HG02588 (cell line): Measurements from ENCODE around the gene SF3A1.

ENCODE experiments used
- ATAC-seq: cut with Tn5 transposase; IDR thresholded peaks from one replicate; pipeline ENCODE4 v1.9.1; 2021; ENCODE audit warnings: mild to moderate bottlenecking, moderate library complexity; ENCODE audit not compliant: unreplicated experiment

The SF3A1 gene

DNA sequence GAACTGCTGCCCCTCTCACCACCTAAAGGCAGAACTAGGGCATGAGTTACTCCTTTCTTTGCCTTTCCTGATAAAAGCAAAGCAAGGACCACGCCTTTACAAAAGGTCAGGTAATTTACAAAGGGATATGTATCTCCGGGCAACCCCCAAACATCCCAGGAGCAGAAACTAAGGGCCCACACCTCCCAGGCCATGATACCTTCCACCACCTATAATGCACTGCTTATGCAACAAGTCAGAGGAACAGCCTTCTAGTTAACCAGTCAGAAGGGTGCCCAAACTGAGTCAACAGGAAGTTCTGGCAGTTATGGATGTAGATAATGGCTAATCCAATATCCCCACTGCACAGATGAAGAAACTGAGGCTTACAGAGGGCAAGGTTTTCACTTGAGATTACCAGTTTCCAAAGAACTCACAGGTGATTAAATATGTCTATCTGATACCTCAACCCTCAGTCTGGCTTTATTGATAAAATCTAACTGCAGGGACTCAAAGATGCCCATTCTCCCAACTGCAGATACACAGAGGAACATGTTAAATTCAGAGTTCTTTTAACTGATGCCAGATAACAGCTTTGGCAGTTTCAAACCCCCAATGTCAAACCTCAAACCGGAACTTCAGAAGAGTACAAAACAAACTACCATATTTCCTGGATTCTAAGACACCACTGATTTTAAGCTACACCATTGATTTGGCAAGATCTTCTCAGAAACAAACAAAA lies 50.6 kb downstream of the SF3A1 start:
- ATAC-seq, result no peak

DNA sequence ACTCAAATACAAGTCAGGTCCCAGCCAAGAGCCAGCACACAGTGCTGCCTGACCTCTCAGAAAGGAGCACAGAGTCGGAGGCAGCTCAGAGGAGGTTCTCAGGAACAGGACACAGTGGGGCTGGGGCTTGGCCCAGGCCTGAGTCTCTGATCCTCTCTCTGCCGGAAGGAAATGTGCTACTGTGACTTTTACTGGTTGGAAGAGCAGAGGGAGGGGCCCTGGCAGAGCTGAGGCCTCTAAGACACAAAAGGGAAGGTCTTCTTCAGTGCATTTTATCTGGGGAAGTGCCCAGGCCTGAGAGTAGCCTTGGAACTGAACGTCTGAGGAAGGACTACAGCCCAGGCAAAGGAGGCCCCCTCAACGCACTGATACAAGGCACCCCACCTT lies 51.2 kb downstream of the SF3A1 start:
- ATAC-seq, result no peak

- no peak for ATAC-seq
Measured at GRCh38 chr22:30304495-30305244, 52.0 kb downstream of the SF3A1 start.

DNA sequence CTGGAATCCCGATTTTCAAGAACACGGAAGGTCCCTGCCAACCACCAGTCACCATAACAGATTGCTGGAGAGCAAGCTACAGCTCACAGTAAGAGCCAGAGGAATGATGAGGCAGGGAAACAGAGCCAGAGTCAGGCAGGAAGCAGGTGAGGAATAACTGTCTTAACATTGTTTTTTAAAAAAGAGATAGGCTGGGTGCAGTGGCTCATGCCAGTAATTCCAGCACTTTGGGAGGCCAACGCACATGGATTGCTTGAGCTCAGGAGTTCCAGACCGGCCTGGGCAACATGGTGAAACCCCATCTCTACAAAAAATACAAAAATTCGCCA lies 53.9 kb downstream of the SF3A1 start:
- no peak for ATAC-seq

DNA sequence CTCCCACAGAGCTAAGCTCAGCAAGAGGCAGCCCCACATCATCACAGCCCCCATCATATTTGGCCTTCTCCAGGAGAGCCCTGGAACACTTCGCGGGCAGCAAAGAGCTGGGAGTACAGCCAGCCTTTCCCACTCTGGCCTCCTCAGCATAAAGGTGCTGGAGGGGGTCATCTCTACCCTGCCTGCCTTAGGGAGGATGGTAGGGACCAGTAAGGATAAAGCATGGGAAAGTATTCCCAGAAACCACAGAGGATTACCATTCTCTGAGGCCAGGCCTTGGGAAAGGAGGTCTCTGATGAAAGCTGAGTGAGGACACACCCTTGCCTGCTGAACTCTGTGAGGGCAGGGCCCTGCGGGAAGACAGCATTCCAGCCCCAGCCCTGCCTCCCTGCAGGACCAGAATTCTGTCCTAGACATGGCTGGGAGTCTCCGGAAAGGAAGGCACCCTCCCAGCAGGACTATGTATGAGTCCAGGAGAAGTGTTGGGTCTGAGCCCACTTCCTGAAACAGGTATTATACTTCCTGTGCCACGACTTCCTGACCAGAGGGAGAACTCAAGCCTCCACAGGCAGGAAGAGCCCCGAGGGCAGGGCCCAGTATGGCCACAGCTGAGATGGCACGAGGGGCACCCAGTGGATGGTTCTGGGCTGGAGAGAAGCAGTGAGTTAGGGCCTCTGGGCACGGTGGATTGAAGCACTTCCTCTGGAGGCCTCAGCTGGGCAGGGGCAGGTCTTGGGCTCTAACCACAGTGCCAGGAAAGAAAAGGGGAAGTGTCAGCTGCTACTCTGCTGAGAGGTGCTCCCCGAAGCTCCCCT lies 54.5 kb downstream of the SF3A1 start:
- no peak for ATAC-seq

DNA sequence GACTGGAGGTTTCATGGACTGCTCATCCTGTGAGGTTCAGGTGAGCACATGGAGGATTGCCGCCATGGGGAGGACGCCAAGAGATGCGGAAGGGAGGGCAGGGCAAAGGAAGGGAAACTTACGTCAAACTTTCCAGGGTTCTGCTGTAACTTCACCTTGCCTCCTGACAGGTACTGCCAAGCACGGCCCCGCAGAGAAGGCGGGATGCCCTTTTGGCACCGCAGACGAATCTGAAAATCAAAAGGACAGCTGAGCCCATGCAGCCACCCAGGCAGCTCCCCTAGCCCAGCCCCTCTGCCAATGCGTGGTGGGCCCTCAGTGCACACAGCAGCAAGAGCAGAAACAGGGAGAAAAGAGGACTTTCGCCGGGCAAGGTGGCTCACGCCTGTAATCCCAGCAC lies 57.4 kb downstream of the SF3A1 start:
- no peak for ATAC-seq

DNA sequence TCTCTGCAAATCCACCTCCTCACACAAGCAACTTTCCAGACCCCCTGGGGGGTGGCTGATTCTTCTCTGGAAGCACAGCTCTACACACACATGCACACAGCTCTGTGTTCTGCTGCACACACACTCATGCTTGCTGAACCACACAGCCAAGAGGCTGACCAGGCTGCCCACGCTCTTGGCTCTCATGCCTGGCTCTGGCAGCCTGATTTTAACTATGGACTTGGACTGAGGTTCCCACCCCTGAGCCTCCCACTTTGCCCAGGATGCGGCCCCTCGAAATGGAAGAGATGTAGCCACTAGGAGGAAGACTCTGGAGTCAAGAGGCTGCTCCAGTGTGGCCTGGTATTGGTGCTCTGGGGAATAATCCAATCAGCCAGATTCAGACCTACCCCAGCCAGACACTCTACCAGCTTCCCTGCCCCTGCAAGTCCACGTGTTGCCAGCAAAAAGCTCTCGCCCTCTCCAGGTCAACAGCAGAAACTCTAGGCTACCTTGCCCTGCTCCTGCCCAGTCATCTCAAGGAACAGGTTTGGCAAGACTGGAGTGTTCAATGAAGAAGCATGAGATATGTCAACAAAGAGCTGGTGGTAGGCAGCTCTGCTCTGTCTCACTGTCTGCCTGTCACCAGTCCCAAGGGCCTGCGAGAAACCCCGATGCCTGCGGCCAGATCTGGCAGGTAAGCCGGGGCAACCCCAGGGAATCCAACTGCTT lies 58.5 kb downstream of the SF3A1 start:
- no peak for ATAC-seq

DNA sequence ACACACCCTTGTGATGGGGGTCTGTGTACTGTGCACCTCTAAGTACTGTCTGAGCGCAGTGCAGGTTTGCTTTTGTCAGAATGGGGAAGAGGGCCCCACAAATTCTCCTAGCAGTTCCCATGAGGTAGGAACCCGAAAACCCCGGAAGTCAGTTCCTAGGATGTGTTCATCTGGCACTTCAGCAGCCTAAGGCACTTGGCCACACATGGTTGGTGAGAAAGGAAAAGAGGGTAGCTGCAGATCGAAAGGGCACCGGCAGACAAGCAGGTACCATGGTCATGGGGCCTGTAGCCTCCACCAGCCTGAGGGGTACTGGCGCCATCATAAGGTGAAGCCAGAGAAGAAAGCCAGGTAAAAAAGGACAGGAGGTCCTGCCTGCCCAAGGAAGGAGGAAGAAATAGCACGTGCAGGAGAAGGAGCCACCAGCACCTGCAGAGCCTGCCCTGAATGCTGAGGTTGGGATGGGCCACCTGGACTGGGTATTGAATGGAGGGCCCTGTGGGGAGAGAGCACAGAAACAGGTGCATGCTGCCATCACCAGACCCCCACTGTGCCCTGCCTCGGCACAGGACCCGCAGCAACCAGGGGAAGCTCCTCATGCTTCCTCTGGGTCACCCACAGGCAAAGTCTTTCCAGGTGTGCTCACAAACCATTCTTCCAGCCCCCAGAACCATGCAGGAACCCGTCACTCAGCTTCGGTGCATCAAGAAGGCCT lies 59.3 kb downstream of the SF3A1 start:
- no peak for ATAC-seq

GRCh38 chr22:30296833-30297232 lies 59.9 kb downstream of the SF3A1 start:
- no peak for ATAC-seq

- ATAC-seq, result no peak
Measured at GRCh38 chr22:30296324-30296723, 60.4 kb downstream of the SF3A1 start.

DNA sequence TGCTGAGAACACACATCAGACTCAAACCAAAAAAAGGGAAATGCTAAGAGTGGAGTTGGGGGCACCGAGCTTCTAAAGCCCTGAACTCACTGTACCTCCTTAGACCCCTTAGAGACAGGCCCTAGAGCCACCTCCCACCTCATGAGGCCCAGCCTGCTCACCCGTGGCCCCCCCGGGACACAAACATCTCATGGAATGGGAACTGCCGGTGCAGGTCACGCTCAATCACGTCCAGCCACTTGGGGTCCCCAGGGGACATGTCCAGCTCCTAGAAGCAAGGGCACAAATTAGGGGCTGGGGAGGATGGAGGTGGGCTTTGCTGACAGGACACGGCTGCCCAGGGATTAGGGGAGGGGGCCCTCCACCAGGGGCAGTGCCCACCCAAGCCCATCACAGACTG lies 61.1 kb downstream of the SF3A1 start:
- ATAC-seq, result no peak

GRCh38 chr22:30294830-30295229 lies 61.9 kb downstream of the SF3A1 start:
- ATAC-seq, result no peak

DNA sequence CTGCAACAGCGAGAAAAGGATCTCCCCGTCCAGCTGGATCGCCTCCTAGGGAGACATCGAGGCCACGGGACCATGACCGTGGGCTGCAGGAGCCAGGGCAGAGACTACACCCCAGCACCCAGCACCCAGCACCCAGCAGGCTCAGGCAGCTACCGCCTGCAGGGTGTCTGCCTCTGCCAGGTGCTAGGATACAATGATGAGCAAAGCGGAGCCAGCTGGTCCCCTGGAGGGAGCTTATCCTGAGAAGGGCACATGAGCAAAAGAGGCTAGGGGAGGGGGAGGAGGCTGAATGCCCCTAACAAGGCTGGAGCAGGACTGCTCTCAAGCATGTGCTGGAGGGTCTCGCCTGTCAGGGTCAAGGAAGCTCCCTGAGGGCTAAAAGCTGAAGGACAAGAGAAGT lies 62.6 kb downstream of the SF3A1 start:
- no peak for ATAC-seq

- no peak for ATAC-seq
Measured at GRCh38 chr22:30293026-30293425, 63.7 kb downstream of the SF3A1 start.

- no peak for ATAC-seq
Measured at GRCh38 chr22:30292069-30292970, 64.4 kb downstream of the SF3A1 start.

- ATAC-seq, result no peak
Measured at GRCh38 chr22:30291058-30291892, 65.4 kb downstream of the SF3A1 start.

- no peak for ATAC-seq
Measured at GRCh38 chr22:30290342-30291057, 66.2 kb downstream of the SF3A1 start.

DNA sequence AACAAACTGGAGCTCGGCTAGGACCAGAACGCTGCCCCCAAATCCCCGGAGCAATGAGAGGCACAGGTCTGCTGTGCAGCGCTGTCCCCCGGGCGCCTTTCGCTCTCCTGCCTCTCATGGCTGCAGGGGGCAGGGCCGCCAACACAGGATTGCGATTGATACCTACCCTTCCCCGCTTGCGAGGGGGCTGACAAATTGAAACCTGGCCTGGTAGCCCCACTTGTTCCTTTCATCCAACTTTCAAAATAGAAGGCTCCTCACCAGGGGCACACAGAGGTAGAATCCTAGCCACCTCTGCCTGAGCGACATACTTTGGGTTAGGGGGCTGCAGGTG lies 66.7 kb downstream of the SF3A1 start:
- ATAC-seq, result peak; percentile 17
